ENCODE results near the gene SPESP1.

DNA sequence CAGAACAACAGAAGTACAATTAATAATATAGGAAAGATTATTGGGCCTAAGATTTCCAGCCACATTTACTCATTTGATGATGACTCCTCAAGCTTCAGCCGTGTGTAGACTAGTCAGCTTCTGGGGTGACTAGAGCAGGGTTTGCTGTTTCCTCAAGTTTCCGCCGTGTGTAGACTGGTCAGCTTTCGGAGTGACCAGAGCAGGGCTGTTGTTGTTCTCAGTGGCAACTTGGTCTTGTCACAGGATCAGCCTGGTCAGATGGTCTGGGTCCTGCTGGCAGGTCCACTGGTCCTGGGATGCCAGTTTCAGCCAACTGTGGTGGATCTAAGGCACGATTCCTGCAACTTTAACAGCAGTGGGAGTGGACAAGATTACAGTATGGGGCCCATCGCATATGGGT is 62.4 kb downstream of the SPESP1 start:
- no peak for TF ChIP-seq CTCF (IDR thresholded peaks at IDR 0.05; ENCODE audit: extremely low read depth in 1 of 2, insufficient read depth in 1 of 2, low read depth in 1 of 2, low read length in 2 of 2)
- TF ChIP-seq, protein P1, sequence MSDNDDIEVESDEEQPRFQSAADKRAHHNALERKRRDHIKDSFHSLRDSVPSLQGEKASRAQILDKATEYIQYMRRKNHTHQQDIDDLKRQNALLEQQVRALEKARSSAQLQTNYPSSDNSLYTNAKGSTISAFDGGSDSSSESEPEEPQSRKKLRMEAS (IDR thresholded peaks at IDR 0.05; ENCODE audit: insufficient read depth, insufficient read length): no peak
- no peak for TF ChIP-seq POLR2A (IDR thresholded peaks at IDR 0.05; ENCODE audit: low read depth, low read length)
- no peak for TF ChIP-seq POLR2AphosphoS5 (IDR thresholded peaks at IDR 0.05; ENCODE audit: insufficient read depth, low read depth, low read length)
- TF ChIP-seq EZH2 (IDR thresholded peaks at IDR 0.05; ENCODE audit: borderline replicate concordance, low read depth, low read length, severe bottlenecking): no peak
- TF ChIP-seq FOS (IDR thresholded peaks at IDR 0.05; ENCODE audit: borderline replicate concordance, insufficient read depth, low read length): no peak
